GM10248 (cell line): Measurements from ENCODE around the gene SLC25A19.

Experiments used
- CTCF ChIA-PET: fragments of 300-600 bp; sonication (Branson Sonifier 250); formaldehyde crosslinking; extraction: SDS; loops from one replicate; lab custom pipeline; 2021; ENCODE audit warnings: antibody characterized with exemption; lab: Yijun Ruan, JAX
- POLR2A ChIA-PET: fragments of 350-650 bp; sonication (Branson Sonifier 250); formaldehyde crosslinking; extraction: SDS; loops from one replicate; lab custom pipeline; 2020; ENCODE audit warnings: antibody characterized with exemption; lab: Yijun Ruan, JAX
- DNase-seq: peaks from one replicate; pipeline ENCODE4 v3.0.0; 2012; ENCODE audit errors: extremely low spot score
- CTCF ChIP-seq: IDR thresholded peaks from 2 replicates; pipeline ENCODE4 v1.5.1; 2012; ENCODE audit warnings: mild to moderate bottlenecking, low read depth; ENCODE audit errors: extremely low read depth, missing control alignments, control extremely low read depth

SLC25A19 gene

GRCh38 chr17:75326226-75326848 lies 37.1 kb upstream of the SLC25A19 start:
- CTCF ChIA-PET = interaction anchor here (0.7 to 2.9 kb wide), 10 partner anchors 9 to 423 kb away, joined by 3 to 23 read pairs (median 3); partner anchors contain the start of genes GRB2 and MIF4GD
- POLR2A ChIA-PET = no interaction called here
- TF ChIP-seq CTCF = no peak
- DNase-seq = no peak

- no peak for DNase-seq
- no peak for TF ChIP-seq CTCF
- ChIA-PET CTCF (interaction anchor here (0.7 to 7.5 kb wide), 11 partner anchors 9 to 424 kb away, joined by 3 to 53 read pairs (median 3); partner anchors contain the start of genes GRB2 and MIF4GD), POLR2A (interaction anchor here (0.5 kb wide), 2 partner anchors 12 to 23 kb away, joined by 3 to 7 read pairs; no protein-coding TSS in a partner anchor)
Observed at GRCh38 chr17:75325827-75326225, 36.6 kb upstream of the SLC25A19 start.

DNA sequence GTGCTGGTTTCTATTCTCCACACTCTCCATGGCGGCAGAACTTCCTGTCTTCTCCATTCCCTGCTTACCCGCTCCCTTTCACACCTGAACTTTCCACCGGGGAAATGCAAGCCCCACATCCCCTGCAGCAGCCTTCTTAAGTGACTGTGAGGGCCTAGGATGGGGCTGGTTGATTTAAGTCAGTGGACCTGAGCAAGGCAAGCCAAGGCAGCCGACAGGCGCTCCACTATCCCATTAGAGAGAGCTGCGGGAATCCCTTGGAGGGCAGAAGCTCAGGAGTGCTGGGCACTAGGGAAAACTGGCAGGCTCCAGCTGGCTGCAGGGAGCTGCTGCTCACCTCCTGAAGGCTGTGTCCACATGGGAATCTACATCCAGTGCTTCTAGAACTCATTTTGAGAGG lies 36.1 kb upstream of the SLC25A19 start:
- ChIA-PET CTCF (interaction anchor here (0.8 to 7.5 kb wide), 8 partner anchors 9 to 87 kb away, joined by 3 to 53 read pairs (median 4); partner anchors contain the start of gene GRB2), POLR2A (interaction anchor here (0.5 kb wide), 3 partner anchors 12 to 134 kb away, joined by 3 to 7 read pairs (median 3); no protein-coding TSS in a partner anchor)
- no peak for DNase-seq
- TF ChIP-seq CTCF = no peak

- DNase-seq = no peak
- TF ChIP-seq CTCF = no peak
- ChIA-PET CTCF (interaction anchor here (0.7 to 7.5 kb wide), 20 partner anchors 8 to 91 kb away, joined by 3 to 53 read pairs (median 10); partner anchors contain the start of genes GRB2, MIF4GD and SLC25A19), POLR2A (interaction anchor here (0.6 to 1.3 kb wide), 2 partner anchors 79 to 84 kb away, joined by 3 read pairs; partner anchors contain the start of gene GRB2)
Observed at GRCh38 chr17:75321506-75321905, 32.3 kb upstream of the SLC25A19 start.

- no peak for TF ChIP-seq CTCF
- ChIA-PET CTCF (interaction anchor here (0.8 to 7.5 kb wide), 14 partner anchors 9 to 92 kb away, joined by 3 to 53 read pairs (median 8); partner anchors contain the start of genes GRB2, MIF4GD and SLC25A19), POLR2A (interaction anchor here (0.7 to 1.8 kb wide), 6 partner anchors 20 to 77 kb away, joined by 3 to 8 read pairs (median 4); partner anchors contain the start of gene SLC25A19)
- DNase-seq = peak; percentile 75
Observed at GRCh38 chr17:75319904-75320691, 30.9 kb upstream of the SLC25A19 start.
